Kidney tubule cell (primary cell): Measurements from ENCODE around the gene TTC28.

Experiments
- DNase-seq: peaks from one replicate; pipeline ENCODE4 v3.0.0-alpha.2; 2018; ENCODE audit warnings: low spot score

TTC28 gene

DNA sequence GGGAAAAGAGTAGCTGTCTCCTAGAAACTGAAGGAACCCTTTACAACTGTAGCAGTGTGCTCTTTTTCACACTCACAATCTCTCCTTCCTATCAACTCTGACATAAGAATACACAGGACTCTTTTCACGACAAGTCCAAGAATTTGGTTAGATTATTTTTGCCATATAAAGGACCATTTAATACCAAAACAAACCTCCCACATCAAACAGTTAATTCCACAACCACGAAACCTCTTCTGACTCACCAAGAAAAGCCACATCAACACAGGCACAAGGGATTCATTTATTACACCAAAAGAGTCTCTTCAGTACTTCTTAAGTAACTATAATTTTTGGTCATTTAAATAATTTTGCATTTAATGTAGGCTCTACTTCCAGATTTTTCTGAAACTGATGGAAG, 538.0 kb downstream of the TTC28 start:
- peak; percentile 57 for DNase-seq

DNA sequence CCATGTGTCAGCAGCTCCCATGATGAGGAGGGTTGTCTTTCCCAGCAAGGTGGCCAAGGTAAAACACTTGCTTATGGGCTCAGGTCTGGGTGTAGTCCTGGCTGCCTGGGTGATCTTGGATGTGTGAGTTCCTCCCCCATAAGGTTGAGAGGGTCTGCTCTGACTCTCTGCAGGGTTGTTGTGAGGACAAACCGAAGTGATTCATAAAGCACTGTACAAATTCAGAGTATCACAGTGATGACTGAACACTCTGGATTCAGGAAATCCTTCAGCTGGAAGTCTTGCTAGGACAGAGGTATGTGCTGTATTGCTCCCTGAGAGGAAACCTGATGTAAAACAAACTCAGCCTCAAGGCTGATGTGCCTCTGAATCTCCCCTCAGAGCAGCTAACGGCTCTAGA, 539.7 kb downstream of the TTC28 start:
- peak; percentile 90 for DNase-seq

DNA sequence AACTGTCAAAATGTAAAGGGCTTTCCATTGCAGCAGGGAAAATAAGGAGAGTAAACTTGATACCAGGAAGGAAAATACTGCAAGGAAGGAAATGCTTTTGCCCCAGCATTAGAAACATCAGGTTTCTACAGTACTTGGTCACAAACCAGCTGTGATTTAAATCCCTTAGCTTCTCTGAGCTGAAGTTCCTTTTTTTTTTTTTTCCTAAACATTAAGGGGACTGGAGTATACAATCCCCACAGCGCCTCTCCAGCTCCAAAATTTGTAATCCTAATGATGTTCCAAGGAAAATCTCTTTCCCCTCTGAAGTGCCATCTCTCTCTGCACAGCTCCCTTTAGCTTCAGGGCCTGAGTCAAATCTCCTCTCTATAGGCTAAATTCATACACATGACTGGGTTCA, 540.1 kb downstream of the TTC28 start:
- no peak for DNase-seq

DNA sequence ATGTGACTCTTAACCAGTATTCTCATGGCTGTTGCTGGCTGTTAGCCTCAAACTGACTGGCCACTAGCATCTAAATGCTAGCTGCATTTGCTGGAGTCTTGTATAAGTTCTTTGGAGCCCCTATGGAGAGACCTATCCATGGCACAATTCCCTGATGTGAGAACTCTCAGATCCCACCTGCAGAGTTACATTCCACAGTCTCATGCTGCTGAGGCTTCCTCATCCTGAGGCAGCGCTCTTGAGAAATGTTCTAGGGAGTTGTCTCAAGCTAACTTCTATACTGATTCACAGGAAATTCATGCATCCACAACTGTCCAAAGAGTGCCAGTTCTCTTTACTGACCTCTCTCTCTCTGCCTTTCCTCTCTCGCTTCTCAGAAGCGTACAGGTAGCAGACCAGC, 542.6 kb downstream of the TTC28 start:
- no peak for DNase-seq

DNA sequence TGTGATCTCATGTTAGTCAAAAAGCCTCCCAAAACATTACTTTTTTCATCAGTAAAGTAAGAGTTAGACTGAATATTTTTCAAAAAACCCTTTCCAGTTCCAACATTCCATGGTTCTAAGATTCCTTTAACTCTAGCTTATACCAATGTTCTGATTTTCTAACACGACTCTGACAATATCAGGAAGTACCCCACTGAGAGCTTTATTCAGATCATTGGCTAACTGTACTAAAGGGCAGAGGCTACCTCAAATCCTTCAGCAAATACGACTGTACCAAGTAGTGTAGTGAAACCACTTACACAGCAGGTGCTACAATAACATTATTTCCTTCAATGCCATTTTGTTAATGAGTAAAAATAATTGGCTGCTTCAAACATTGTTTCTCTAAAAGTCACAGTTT, 547.2 kb downstream of the TTC28 start:
- no peak for DNase-seq

DNA sequence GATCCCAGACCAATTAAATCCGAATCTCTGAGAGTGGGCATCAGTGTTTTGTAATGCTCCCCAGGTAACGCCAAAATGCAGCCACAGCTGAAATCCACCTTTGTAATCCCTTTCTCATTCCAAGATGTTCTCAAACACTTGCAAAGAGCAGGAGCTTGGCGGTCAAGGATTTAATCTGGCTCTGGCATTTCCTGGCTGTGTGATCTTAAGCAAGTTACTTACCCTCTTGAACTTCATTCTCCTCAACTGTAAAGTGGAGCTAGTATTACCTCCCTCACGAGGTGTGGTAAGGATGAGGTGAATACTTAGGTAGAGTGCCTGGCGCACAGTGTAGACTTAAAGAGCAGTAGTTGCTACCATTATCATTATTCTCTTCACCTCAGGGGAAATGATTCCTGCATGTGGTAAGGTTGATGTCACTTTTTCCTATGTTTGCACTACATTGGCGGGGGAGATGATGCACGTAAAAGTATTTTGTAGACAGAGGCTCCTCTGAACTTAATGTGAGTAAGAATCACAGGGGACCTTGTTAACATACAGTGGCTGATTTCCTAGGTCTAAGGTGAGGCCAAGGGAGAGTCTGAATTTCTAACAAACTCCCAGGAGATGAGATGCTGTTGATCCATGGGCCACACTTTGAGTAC, 550.2 kb downstream of the TTC28 start:
- peak; percentile 2 for DNase-seq

DNA sequence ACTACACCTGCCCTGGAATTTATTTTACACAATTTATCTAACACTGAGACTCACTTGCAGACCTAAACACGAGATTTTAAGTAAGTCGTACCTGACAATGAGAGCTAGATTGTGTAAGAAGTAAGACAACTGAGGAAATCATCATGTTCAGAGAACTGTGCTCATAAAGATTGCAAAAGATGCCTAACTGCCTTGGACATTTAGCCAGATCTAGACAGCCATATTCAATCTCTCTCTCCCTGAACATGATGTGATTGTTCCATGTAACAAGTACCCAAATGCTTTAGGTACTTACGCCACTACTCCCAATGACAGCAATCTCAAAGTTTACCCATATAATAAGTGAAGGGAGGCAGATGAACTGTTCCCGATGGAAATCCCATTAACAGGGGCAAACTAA, 550.8 kb downstream of the TTC28 start:
- DNase-seq, result no peak

DNA sequence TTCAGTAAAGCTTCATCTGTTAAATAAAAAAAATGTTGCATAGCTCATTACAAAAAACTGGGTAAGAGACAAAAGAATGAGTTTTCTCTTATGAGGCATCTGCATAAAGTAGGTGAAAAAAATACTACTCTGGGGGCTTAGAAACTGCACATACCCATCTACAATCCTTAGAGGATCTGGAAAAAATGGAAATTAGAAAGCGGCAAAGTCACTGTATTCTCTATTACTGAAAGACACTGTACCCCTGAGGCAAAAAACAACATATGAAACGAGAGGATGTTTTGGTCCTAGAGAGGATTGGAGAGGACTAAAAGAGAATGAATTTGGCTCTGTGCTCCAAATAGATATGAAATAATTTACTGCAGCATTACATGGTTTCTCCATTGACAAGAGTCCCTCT, 553.8 kb downstream of the TTC28 start:
- no peak for DNase-seq

DNA sequence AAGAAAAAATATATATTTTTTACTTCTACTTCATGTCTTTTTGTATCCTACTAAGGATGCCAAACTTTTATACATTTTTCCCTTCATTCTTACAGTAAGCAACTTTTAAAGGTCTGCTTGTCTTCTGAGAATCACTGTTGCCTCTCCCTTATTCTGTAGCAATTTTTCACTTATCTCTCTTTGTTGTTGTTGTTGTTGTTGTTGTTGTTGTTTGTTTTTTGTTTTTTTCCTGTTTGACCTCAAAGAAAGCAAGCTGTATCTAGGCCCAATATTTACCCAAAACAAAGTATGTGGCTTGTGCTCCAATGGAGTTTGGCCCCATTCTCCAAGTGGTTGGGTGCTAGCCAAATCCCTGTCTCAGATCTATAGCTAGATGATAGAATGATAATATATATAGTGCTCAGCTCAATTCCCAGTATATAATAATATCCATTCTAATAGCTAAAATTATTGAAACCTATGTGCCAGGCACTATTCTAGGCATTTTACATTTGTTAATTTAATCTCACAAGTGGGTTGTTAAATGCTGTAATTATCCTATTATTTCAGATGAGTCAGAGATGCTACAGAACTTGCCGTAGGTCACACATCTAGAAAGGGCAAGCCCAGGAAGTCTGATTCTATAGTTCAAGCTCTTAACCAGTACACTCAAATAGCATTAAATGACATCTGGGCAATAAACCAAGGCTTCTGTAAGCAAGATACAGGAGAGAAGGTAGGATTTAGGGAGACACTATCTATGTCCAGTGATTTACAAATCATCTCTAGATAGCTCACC, 555.5 kb downstream of the TTC28 start:
- no peak for DNase-seq

DNA sequence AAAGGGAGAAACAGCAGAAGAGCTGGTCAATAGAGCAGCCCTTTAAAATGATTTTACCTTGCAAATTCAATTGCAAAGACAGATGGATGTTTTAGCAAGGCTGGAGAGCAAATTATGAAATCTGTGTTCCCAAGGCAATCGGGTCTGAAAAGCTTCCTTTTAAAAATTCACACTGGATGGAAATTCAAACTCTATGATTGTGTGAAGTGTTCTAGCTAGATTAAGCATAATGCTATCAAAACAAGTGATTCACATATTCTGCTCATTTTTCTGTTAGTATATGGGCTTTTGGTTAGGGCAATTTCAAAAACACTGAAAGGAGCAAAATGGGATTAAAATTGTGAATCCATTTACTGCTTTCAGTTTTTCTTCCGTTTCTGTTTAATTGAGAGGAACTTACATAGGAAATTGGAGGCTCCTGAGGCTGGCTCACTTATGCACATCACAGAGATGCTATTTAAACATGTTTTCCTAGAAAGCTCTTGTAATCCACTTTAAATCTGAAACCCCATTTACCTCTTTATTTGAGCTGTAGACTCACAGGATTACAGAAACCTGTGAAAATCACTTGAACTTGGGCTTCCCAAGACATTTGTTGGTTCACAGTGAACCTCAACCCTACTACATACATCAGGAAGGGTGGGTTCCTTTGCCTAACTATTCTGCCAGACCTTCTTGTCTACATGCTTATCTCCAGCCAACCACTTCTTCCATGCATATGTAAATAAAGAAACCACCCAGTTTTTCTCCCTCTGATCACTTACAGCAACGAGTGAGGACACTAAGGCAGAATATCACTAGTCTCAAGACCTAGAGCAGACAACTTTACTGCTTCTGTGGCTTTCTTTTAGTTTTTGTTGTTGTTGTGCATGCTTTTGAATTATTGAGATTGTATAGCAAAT, 558.7 kb downstream of the TTC28 start:
- DNase-seq, result no peak

DNA sequence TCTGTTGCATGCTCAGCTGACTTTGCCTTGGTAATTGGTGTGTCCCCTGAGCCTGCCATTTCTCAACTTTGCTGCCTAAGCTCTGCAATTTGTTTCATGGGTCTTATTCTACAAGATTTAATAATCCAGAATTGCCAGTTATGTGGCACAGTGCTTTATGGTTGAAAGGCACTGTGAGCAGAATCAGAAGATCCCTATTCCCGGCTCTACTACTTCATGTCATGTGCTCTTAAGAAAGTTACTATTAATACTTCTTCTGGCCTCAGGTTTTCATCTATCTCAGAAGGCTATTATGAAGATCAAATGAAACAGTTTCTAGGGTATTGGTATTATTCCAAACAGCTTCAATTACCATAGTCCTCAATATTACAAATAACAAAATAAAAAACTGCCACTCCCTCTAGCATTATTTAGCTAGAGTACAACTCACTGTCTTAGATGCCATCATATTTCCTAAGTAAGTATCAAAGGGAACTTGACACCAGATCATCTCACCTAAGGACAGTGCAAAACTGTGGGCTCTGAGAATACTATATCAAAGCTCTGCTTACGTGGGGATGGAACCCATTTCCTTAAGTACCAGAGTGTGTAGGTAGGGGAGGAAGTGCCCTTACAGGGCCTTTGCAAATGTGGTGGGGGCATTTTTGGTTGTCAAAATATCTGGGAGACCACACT, 560.5 kb downstream of the TTC28 start:
- DNase-seq, result no peak

DNA sequence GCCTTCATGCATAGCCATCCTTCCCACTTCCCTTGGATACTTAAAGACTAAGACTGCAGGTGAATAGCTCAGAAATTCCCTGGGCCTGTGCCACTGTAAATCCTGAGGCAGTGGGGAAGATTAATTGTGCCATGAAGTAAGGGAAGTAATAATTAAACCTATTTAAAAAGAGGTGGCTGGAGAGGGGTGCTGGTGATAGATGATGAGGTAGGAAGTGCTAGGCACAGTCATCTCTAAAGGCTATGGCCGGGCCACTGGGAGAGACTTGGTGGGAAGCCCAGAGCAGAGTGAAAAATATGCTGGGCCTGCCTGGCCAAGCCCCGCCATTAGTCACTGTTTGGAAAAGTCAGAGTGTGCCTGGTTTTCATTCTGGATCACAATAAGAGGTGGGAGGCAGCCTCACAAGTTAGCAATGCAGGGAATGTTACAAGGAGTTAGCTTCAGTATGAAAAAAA, 563.4 kb downstream of the TTC28 start:
- peak; percentile 95 for DNase-seq

DNA sequence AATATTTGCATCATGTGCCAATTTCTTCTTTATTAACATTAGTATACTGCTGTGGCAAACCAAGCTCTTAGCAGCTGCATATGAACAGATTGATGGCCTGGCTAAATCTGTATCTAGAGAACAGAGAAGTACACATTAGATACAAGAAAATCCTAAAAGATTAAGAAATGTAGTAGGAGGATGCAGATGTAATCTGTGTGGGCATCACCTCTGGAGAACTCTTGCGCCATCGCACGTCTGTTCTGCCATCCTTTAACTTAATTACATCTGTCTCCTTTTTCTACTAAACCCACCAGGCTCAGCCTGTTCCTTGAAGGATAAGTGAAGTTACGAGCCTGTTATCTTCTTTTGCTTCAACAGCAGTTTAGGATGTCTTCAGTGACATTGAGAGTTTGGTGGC, 564.2 kb downstream of the TTC28 start:
- DNase-seq, result no peak

DNA sequence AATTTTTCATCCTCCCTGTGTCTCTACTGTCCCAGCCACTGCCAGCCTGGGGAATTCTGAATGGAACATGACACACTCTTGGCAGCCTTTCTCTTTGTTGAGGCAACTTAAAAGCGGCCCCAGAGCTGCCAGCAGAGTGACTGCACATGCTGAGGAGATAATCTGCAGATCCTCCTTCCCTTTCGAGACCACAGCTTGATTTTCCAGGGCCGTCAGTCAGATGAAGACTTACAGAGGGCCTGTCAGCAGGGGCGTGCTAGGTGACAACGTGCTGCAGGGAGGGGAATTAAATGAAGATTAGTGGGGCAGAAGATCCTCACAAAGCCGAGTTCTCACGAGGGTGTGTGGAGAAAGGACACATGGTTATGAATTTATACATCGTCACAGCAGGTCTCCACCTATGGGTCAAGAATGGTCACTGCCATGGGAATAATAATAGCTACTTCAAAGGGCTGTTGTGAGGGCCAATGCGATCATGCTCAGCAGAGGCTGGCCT, 567.0 kb downstream of the TTC28 start:
- DNase-seq, result peak; percentile 46

DNA sequence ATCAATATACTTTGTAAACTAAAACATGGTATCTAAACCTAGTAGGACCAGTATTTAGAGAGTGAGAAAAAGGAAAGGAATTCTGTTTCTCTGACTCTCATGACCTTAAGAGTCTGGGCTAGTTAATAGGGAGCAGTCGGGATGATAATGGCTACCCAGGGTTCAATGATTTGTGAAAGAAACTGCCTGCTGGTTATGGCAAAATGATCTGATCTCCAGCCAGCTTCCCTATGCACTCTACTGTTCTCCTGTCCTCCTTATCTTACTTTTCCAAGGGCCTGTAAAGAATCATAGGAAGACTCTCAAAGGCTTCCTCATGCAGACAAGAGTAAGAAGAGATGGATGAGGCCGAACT, 567.5 kb downstream of the TTC28 start:
- DNase-seq, result peak; percentile 44

DNA sequence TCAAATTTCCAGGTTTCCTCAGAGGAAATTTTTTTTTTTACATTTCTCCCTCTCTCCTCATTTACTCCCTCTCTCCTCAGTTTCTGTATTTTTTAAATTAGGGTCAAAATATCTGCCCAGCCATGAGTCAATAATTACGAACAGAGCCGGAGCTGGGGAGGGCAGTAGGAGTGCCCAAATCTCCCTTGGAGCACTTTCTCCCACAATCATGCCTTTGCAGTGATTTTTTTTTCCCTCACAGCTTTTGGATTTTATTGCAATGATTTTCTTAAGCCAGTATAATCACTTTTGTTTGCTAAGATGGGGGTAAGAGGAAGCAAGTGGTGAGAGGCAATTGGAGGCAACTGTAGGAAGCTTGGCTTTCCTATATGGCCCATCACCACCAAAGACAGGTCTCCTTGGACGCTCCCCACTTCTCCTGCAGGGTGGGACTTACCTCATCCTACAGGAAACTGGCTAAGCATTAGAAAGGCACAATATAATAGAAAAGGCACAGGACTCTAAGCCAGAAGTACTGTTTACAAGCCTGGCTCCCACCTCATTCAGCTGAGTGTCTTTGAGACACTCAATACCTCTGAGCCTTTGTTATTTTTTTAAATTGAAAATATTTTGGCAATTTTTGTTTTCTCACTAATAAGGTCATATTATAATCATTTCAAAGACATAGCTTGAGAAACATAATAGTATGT, 568.0 kb downstream of the TTC28 start:
- DNase-seq, result no peak

DNA sequence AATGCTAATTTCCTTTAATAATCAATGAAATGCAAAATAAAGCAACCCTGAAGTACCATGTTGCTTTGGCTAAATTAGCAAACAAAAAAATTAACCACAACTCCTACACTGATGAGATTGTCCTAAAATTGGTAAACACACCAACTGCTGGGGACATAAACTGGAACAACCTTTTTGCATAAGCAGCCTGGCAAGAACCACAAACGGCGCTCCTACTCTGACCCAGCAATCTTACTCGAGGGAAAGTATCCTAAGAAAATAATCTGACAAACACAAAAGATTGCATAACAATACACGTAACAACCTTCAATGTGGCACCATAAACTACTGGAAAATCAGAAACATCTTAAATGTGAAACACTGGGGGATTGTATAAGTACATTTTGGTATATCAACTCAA, 570.8 kb downstream of the TTC28 start:
- DNase-seq, result no peak

DNA sequence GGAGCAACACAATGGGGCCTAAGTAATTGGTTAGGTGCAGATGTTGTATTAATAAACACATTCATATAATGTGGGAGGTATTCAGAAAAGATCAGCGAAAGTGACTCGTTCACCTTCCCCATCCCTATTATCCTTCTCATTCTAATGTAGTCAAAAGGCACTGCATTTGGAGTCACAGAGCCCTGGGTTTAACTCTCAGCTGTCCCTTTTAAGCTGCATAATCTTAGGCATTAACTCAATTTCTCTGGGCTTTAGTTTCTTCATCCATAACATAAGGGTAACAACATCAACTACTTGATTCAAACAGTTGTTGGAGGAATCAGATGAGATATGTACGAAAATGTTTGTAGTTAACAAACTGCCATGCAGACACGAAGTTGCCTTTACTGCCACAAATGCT, 573.0 kb downstream of the TTC28 start:
- DNase-seq, result no peak

DNA sequence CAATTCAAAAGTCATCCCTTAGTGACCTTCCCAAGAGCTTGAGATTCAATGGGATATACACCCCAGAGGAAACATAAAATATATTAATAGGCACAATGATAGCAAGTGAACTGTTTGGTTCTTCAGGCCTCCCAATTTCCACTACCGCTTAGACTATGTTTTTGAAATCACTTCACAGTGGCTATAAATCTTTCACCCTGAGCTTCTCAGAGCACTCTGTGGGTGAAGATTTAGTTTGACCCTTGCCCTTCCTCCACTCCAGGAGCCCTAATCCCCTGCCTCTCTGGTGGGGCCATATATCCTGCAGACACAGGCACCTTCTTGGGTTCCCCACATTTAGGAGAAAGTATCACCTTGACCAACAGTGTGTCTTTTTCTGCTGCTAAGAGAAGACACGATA, 573.7 kb downstream of the TTC28 start:
- no peak for DNase-seq

DNA sequence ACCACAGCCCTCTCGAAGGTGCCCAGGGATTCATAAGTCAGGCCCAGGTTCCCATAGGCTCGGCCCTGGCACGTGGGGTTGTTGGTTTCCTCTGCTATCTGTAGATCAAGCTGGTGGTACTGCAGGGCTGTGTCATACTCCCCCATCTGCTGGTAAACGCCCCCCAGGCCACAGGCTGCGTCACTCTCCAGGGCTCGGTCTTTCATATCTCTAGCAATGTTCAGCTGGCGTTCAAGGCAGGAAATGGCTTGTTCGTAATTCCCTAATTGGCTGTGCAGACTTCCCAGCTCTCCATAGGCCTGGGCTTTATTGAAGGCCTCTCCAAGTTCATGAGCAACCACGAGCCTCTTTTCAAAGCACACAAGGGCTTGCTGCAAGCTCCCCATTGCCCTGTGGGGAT, 574.2 kb downstream of the TTC28 start:
- DNase-seq, result no peak

DNA sequence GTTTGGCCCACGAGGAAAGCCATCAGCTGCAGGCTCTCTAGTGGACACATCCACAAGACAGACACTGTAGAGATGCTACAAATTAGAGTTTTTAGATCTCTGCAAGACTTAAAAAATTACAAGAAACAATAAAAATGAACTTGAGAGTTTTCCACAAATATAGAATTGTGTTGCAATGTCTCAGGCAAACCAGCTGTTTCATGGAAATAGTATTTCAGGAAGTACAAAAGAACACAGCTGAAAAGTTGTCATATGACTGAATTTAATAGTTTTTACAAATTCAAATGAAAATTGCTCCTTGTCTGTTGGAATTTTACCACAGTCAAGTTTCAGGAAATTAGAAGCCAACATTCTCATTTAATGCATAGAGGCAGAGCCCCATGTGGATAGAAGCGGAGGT, 576.0 kb downstream of the TTC28 start:
- no peak for DNase-seq
